Measurements from ENCODE around the gene IRF2BP1.

Gene IRF2BP1

GRCh38 chr19:45860359-45861259, 25.3 kb downstream of the IRF2BP1 start:
- no peak for DNase-seq

DNA sequence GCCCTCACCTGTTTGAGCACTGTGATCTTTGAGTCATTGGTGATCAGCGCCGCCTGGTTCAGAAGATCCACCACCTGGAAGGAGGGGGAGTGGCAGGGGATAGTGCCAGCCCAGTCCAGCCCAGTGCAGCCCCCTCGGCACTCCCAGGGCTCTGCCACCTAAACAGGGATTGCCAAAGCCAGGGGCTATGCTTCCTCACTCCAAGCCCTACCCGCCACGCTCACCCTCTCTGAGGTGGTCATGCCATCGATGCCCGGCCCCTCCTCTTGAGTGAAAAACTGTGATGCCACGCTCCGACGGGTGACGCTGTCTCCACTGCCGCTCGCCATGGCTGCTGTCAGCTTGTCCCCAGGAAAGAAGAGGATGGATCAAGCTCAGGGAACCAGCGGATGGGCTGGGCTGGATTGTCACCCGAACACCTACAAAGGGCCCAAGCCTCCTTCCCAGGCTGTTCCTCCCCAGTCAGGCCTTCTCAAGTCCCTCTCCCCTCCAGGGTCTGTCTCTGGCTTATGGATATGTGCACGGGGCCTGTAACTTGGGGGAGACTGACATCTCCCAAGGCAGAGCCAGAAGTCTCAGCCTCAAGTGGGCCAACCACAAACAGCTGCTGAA, 31.7 kb downstream of the IRF2BP1 start:
- no peak for DNase-seq

- no peak for DNase-seq
Observed at GRCh38 chr19:45852983-45853382, 33.0 kb downstream of the IRF2BP1 start.

DNA sequence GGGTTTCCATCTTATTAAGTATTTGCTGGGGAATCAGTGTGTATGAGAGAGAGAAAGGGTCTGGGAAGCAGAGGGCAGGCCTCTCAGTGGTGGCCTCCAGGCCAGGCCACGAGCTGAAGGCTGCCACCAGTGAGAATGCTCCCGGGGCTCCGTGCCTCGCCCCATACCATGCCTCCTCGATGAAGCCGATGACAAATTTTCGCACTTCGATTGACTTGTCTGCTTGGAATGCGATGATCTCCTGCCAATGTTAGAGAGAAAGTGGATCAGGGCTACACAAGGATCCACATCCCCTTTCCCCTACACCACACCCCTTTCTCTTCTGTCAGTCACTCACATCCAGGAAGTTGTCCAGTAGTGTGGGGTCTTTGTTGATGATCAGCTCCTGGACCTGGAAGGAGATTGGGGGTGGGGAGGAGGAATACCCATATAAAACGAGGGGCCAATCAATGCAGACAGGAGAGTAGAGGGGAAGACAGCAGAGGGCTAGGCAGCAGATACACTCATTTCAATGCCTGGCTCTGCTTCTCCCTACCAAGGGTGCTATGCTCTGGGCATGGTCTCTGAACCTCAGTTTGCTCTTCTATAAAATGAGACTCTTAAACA, 33.7 kb downstream of the IRF2BP1 start:
- DNase-seq: no peak

DNA sequence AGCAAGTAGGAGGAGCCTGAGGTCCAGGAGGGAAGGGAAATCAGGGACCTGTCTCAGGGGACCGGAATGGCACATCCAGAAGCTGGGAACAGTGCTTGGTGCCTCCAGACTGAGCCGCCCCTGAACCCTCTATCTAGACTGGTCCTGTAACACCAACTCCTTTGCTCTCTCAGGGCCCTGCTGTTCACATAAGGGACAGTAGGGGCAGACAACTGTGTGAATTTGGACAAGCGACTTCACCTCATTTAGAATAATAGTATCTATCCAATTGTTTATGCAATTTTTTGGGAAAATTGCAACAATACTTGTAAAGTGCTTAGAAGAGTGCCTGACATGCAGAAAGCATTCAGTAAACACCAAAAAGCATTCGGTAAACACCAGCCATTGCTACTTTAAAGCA, 37.0 kb downstream of the IRF2BP1 start:
- DNase-seq: no peak

- DNase-seq: no peak
Observed at GRCh38 chr19:45847663-45848062, 38.3 kb downstream of the IRF2BP1 start.

DNA sequence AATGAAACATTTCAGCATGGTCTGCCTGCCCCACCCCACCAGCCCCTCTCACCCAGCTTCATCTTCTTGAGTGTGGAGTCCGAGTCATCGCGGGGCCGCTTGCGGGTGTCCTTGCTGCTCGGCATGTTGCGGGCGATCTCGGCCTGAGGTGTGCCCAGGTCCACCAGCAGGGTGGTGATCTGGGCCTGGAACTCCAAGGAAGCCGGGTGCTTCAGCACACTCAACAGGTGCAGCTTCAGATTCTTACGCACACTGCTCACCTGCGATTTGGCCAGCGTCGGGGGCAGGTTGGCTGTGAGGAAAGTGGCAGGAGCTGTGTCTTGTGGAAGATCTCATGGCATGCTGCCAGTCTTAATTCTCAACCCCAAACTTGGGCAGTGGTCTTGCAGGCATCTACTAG, 43.7 kb downstream of the IRF2BP1 start:
- no peak for DNase-seq

GRCh38 chr19:45834970-45835369, 51.0 kb downstream of the IRF2BP1 start:
- DNase-seq: no peak
